IMR-90 (cell line): Measurements from ENCODE around the gene LRRC39. TPM values are rescaled to one million over a fixed set of nuclear protein-coding genes. Genes with fewer than 3 reads are reported as not detected.

ENCODE experiments used
- ATAC-seq: fragments of 200-7000 bp; cut with Tn5 transposase; 2 replicates; pipeline ENCODE4 v1.9.1; 2020; ENCODE audit warnings: low read depth, mild to moderate bottlenecking, moderate library complexity
- BruUV-seq: library from RNA; stranded (reverse); fragments of 400-500 nt; replicated peaks from 2 replicates; lab custom pipeline; 2021; lab: Mats Ljungman, UMichigan
- CTCF ChIA-PET: fragments of 300-600 bp; formaldehyde crosslinking; extraction: SDS; loops from one replicate; lab custom pipeline; 2021; ENCODE audit warnings: antibody characterized with exemption; lab: Yijun Ruan, JAX
- POLR2A ChIA-PET: fragments of 300-600 bp; sonication (Branson Sonifier 250); formaldehyde crosslinking; loops from one replicate; lab custom pipeline; 2022; ENCODE audit warnings: antibody characterized with exemption; ENCODE audit not compliant: unreplicated experiment; lab: Charles Lee
- DNase-seq: peaks from one replicate; pipeline ENCODE4 v3.0.0; 2013
- H2AFZ ChIP-seq: replicated peaks from 2 replicates; pipeline ENCODE3; 2013; ENCODE audit warnings: low read length, mild to moderate bottlenecking; ENCODE audit not compliant: poor library complexity
- H2AK5ac ChIP-seq: 2 replicates; pipeline ENCODE4 v1.6.1; 2013; ENCODE audit warnings: low read depth, low read length, inconsistent platforms
- H2AK9ac ChIP-seq: replicated peaks from 2 replicates; pipeline ENCODE3; 2013; ENCODE audit warnings: mild to moderate bottlenecking, low read depth, low read length, moderate library complexity; ENCODE audit not compliant: poor library complexity
- H2BK120ac ChIP-seq: 2 replicates; pipeline ENCODE4 v1.6.1; 2013; ENCODE audit warnings: low read depth, low read length, inconsistent platforms
- H2BK15ac ChIP-seq: 3 replicates; pipeline ENCODE4 v1.6.1; 2013; ENCODE audit warnings: low read depth, low read length, inconsistent platforms
- H2BK20ac ChIP-seq: 2 replicates; pipeline ENCODE4 v1.6.1; 2013; ENCODE audit warnings: low read depth, mild to moderate bottlenecking, inconsistent platforms, low read length, moderate library complexity
- H2BK5ac ChIP-seq: 2 replicates; pipeline ENCODE4 v1.6.1; 2013; ENCODE audit warnings: mild to moderate bottlenecking, low read depth, low read length, inconsistent platforms; ENCODE audit not compliant: poor library complexity, severe bottlenecking
- H3K14ac ChIP-seq: replicated peaks from 2 replicates; pipeline ENCODE4 v1.6.1; 2013; ENCODE audit warnings: low read depth, low read length, inconsistent platforms
- H3K18ac ChIP-seq: 2 replicates; pipeline ENCODE4 v1.6.1; 2013; ENCODE audit warnings: low read depth, low read length, control low read depth
- H3K23ac ChIP-seq: 2 replicates; pipeline ENCODE4 v1.6.1; 2013; ENCODE audit warnings: low read depth, low read length, inconsistent platforms
- H3K27ac ChIP-seq: 2 replicates; pipeline ENCODE4 v1.5.1; 2013; ENCODE audit warnings: mild to moderate bottlenecking, control low read depth, low read length; ENCODE audit not compliant: insufficient read depth
- H3K27me3 ChIP-seq: 2 replicates; pipeline ENCODE4 v1.6.1; 2013; ENCODE audit warnings: low read length; ENCODE audit not compliant: control insufficient read depth, insufficient read depth
- H3K36me3 ChIP-seq: 2 replicates; pipeline ENCODE4 v1.6.1; 2013; ENCODE audit warnings: low read length, mixed read lengths; ENCODE audit not compliant: control insufficient read depth, insufficient read depth
- H3K4ac ChIP-seq: 2 replicates; pipeline ENCODE4 v1.6.1; 2013; ENCODE audit warnings: low read depth, low read length, inconsistent platforms
- H3K4me1 ChIP-seq: 2 replicates; pipeline ENCODE4 v1.6.1; 2013; ENCODE audit warnings: low read length, mixed read lengths; ENCODE audit not compliant: control insufficient read depth, insufficient read depth
- H3K4me2 ChIP-seq: 2 replicates; pipeline ENCODE4 v1.6.1; 2013; ENCODE audit warnings: low read depth, mild to moderate bottlenecking, control low read depth, low read length, moderate library complexity
- H3K4me3 ChIP-seq: 2 replicates; pipeline ENCODE4 v1.5.1; 2013; ENCODE audit warnings: low read depth, mild to moderate bottlenecking, control low read depth, low read length, moderate library complexity; ENCODE audit not compliant: insufficient read depth
- H3K56ac ChIP-seq: 2 replicates; pipeline ENCODE4 v1.6.1; 2013; ENCODE audit warnings: low read length, inconsistent platforms; ENCODE audit not compliant: insufficient read depth; ENCODE audit errors: extremely low read depth
- H3K79me1 ChIP-seq, 2 experiments: 2 replicates each; pipeline ENCODE4 v1.6.1; 2013; ENCODE audit warnings: low read length in 2 of 2, inconsistent platforms in 1 of 2, low read depth in 1 of 2
- H3K9ac ChIP-seq: 2 replicates; pipeline ENCODE4 v1.6.1; 2013; ENCODE audit warnings: low read depth, low read length, control low read depth
- H3K9me1 ChIP-seq: 2 replicates; pipeline ENCODE4 v1.6.1; 2013; ENCODE audit warnings: low read length, inconsistent platforms; ENCODE audit not compliant: insufficient read depth
- H3K9me3 ChIP-seq: 2 replicates; pipeline ENCODE4 v1.6.1; 2013; ENCODE audit warnings: low read length; ENCODE audit not compliant: control insufficient read depth, insufficient read depth
- H4K20me1 ChIP-seq: 2 replicates; pipeline ENCODE4 v1.6.1; 2013; ENCODE audit warnings: low read length, inconsistent platforms; ENCODE audit not compliant: insufficient read depth
- H4K5ac ChIP-seq: 2 replicates; pipeline ENCODE4 v1.6.1; 2013; ENCODE audit warnings: mild to moderate bottlenecking, low read depth, low read length, control low read depth
- H4K8ac ChIP-seq, 2 experiments: 2 replicates each; pipeline ENCODE4 v1.6.1; 2013; ENCODE audit warnings: low read depth in 2 of 2, low read length in 2 of 2, control low read depth in 1 of 2, inconsistent platforms in 1 of 2
- H4K91ac ChIP-seq: 2 replicates; pipeline ENCODE4 v1.6.1; 2013; ENCODE audit warnings: low read depth, low read length, inconsistent platforms; ENCODE audit not compliant: insufficient read depth
- BHLHE40 ChIP-seq: fragments of 150-350 bp; IDR thresholded peaks from 2 replicates; pipeline ENCODE4 v1.6.1; 2016; ENCODE audit warnings: mild to moderate bottlenecking, low read depth, low read length
- CEBPB ChIP-seq: IDR thresholded peaks from 2 replicates; pipeline ENCODE4 v1.6.1; 2012; ENCODE audit warnings: low read depth, low read length, improper control_type of control experiment
- CHD1 ChIP-seq: IDR thresholded peaks from 2 replicates; pipeline ENCODE4 v1.6.1; 2012; ENCODE audit warnings: low read depth, low read length, improper control_type of control experiment
- FOS ChIP-seq: fragments of 150-350 bp; IDR thresholded peaks from 2 replicates; pipeline ENCODE4 v1.6.1; 2016; ENCODE audit warnings: low read depth, low read length
- MAFK ChIP-seq: IDR thresholded peaks from 2 replicates; pipeline ENCODE4 v1.6.1; 2012; ENCODE audit warnings: low read depth, low read length, improper control_type of control experiment
- MAZ ChIP-seq: IDR thresholded peaks from 2 replicates; pipeline ENCODE4 v1.6.1; 2012; ENCODE audit warnings: low read depth, mild to moderate bottlenecking, low read length, improper control_type of control experiment, moderate library complexity, borderline replicate concordance
- MXI1 ChIP-seq: IDR thresholded peaks from 2 replicates; pipeline ENCODE4 v1.6.1; 2012; ENCODE audit warnings: low read depth, mild to moderate bottlenecking, low read length, moderate library complexity, borderline replicate concordance
- NFE2L2 ChIP-seq: fragments of 150-350 bp; IDR thresholded peaks from 2 replicates; pipeline ENCODE4 v1.6.1; 2016; ENCODE audit warnings: low read depth, mild to moderate bottlenecking, low read length
- POLR2A ChIP-seq: IDR thresholded peaks from 2 replicates; pipeline ENCODE4 v1.6.1; 2012; ENCODE audit warnings: mild to moderate bottlenecking, low read depth, low read length
- RAD21 ChIP-seq: IDR thresholded peaks from 2 replicates; pipeline ENCODE4 v1.6.1; 2012; ENCODE audit warnings: low read length, improper control_type of control experiment
- RCOR1 ChIP-seq: IDR thresholded peaks from 2 replicates; pipeline ENCODE4 v1.6.1; 2012; ENCODE audit warnings: mild to moderate bottlenecking, low read length, improper control_type of control experiment; ENCODE audit not compliant: insufficient replicate concordance
- RFX5 ChIP-seq: IDR thresholded peaks from 2 replicates; pipeline ENCODE4 v1.8.0; 2012; ENCODE audit warnings: low read depth, mild to moderate bottlenecking, low read length, moderate library complexity
- SMC3 ChIP-seq: fragments of 150-350 bp; IDR thresholded peaks from 2 replicates; pipeline ENCODE4 v1.6.1; 2016; ENCODE audit warnings: low read depth, mild to moderate bottlenecking, antibody characterized with exemption, low read length, moderate library complexity
- USF2 ChIP-seq: fragments of 150-350 bp; IDR thresholded peaks from 2 replicates; pipeline ENCODE4 v1.6.1; 2017; ENCODE audit warnings: mild to moderate bottlenecking, antibody characterized with exemption, low read length, low read depth
- WGBS, 2 experiments: methylation state at CpG; one replicate each; pipeline versions ENCODE4 v1.1.5 to v1.1.7; 2013; ENCODE audit warnings: missing lambda C conversion rate in 2 of 2; ENCODE audit not compliant: insufficient read length in 1 of 2; ENCODE audit errors: extremely low coverage in 2 of 2; 5-methylcytosine and 5-hydroxymethylcytosine counted together
- dilution Hi-C: fragments of 300-500 bp; cut with HindIII; formaldehyde crosslinking; loops from one replicate; pipeline ENCODE4 v1.14.3; 2018; ENCODE audit warnings: low sequenced_read_pairs; ENCODE audit not compliant: unreplicated experiment
- in situ Hi-C: fragments of 300-500 bp; cut with MboI; formaldehyde crosslinking; loops from 3 replicates; pipeline ENCODE4 v1.14.3; 2019; ENCODE audit warnings: low sequenced_read_pairs, inconsistent platforms, mixed read lengths
- intact Hi-C: fragments of 100-400 bp; cut with micrococcal nuclease; formaldehyde crosslinking; loops from 2 replicates; pipeline ENCODE4 v1.10.0; 2022
- polyA plus RNA-seq, 3 experiments: library from polyadenylated mRNA; depleted of rRNA; stranded (reverse); fragments of >200 nt; gene quantifications; 2 replicates each; pipeline ENCODE4 v1.2.3, GENCODE V29; 2012; ENCODE audit warnings: low replicate concordance in 1 of 3
- total RNA-seq: library from RNA; depleted of rRNA; stranded (reverse); fragments of >200 nt; gene quantifications from 2 replicates; pipeline ENCODE4 v1.2.3, GENCODE V29; 2012
- TF ChIP-seq, protein P1 (sequence below): fragments of 150-350 bp; IDR thresholded peaks from 2 replicates; pipeline ENCODE4 v1.6.1; 2016; ENCODE audit warnings: low read depth, mild to moderate bottlenecking, low read length, moderate library complexity, borderline replicate concordance

Gene LRRC39
- total and polyA plus RNA-seq, 2 of the 4 experiments (the other 2 are of a cell fraction): 0.36 to 0.48 TPM

DNA sequence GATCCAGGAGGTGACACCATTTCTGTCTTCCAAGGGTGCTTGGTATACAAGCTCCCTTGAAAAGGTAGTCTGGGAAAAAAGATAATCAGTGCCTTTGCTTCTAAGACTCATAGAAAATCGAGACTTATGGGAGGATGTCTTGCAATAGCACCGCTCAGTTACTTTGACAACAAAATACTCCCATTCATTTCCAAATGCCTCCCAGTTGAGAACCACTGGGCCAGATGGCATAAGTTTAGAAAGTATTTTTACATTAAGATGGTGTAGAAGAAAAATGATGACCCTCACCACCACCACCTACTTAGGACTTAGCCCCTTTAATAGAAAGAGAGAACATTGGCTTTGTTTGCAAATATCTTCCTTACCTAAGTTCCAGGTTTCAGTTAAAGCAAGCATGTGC is 40.5 kb downstream of the LRRC39 start:
- no peak overlapping the region for H4K91ac ChIP-seq
- H3K79me1 ChIP-seq: peaks cover 7 to 16% of the 10 kb centered on the region in 2 experiments; a peak in 3 of 4 replicates
- H4K8ac ChIP-seq: no peak overlapping the region
- H4K5ac ChIP-seq: no peak overlapping the region
- peaks cover 17% of the 10 kb centered on the region for H3K36me3 ChIP-seq
- no peak for DNase-seq
- TF ChIP-seq MAFK (no peak), RFX5 (no peak), RCOR1 (no peak), CHD1 (no peak), SMC3 (no peak), BHLHE40 (no peak), USF2 (no peak), RAD21 (no peak), FOS (no peak), MXI1 (no peak), MAZ (no peak), CEBPB (no peak), NFE2L2 (no peak), POLR2A (no peak)
- TF ChIP-seq, protein P1, sequence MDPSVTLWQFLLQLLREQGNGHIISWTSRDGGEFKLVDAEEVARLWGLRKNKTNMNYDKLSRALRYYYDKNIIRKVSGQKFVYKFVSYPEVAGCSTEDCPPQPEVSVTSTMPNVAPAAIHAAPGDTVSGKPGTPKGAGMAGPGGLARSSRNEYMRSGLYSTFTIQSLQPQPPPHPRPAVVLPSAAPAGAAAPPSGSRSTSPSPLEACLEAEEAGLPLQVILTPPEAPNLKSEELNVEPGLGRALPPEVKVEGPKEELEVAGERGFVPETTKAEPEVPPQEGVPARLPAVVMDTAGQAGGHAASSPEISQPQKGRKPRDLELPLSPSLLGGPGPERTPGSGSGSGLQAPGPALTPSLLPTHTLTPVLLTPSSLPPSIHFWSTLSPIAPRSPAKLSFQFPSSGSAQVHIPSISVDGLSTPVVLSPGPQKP: no peak
- no peak overlapping the region for H3K9ac ChIP-seq
- H3K9me1 ChIP-seq: no peaks in the 10 kb centered on the region
- ChIA-PET CTCF (no interaction called here), POLR2A (no interaction called here)
- H3K4me3 ChIP-seq: no peak overlapping the region
- H2BK120ac ChIP-seq: no peak overlapping the region
- H3K27me3 ChIP-seq: no peaks in the 10 kb centered on the region
- no peak overlapping the region for H2BK5ac ChIP-seq
- no peaks in the 10 kb centered on the region for H3K4me1 ChIP-seq
- no peaks in the 10 kb centered on the region for H3K9me3 ChIP-seq
- dilution Hi-C loops (no loop called here), in situ Hi-C loops (loop anchor here (10.0 kb wide), 1 partner anchor 333 kb away; no protein-coding TSS in a partner anchor), intact Hi-C loops (no loop called here)
- H4K20me1 ChIP-seq: no peaks in the 10 kb centered on the region
- H3K4ac ChIP-seq: no peak overlapping the region
- WGBS, 2 experiments: no CpG with 5 or more reads among the region's 2 CpGs
- no peak overlapping the region for H3K14ac ChIP-seq
- no peak overlapping the region for H3K23ac ChIP-seq
- no peak overlapping the region for H2BK15ac ChIP-seq
- H3K18ac ChIP-seq: no peak overlapping the region
- no peak overlapping the region for H3K27ac ChIP-seq
- no peak overlapping the region for H3K56ac ChIP-seq
- no peak overlapping the region for H2BK20ac ChIP-seq
- no peak overlapping the region for H2AK5ac ChIP-seq
- no peak overlapping the region for H3K4me2 ChIP-seq
- ATAC-seq: no peak
- H2AFZ ChIP-seq: no peak overlapping the region
- H2AK9ac ChIP-seq: no peak overlapping the region
- BruUV-seq: no TSS peak
